Neutrophil (primary cell): ENCODE results near the gene VSTM2B.

Source experiments
- H3K27ac ChIP-seq: fragments of 200-600 bp; sonication (generic); 2 replicates; pipeline ENCODE4 v1.5.1; 2016; ENCODE audit warnings: mild to moderate bottlenecking, moderate library complexity
- H3K27me3 ChIP-seq: fragments of 200-600 bp; sonication (generic); 2 replicates; pipeline ENCODE4 v1.6.0; 2016; ENCODE audit warnings: mild to moderate bottlenecking
- H3K36me3 ChIP-seq: fragments of 200-600 bp; sonication (generic); 2 replicates; pipeline ENCODE4 v1.5.1; 2017
- H3K4me1 ChIP-seq, 2 experiments: fragments of 200-600 bp in 1 of 2; sonication (generic) in 1 of 2; 1 replicate in 1 of 2; 2 replicates in 1 of 2; pipeline versions ENCODE4 v1.5.1 to v1.6.1; 2013 to 2016; ENCODE audit warnings: low read depth in 1 of 2, low read length in 1 of 2, mild to moderate bottlenecking in 1 of 2, moderate library complexity in 1 of 2; ENCODE audit not compliant: control insufficient read depth in 1 of 2, insufficient read depth in 1 of 2
- H3K4me3 ChIP-seq, 2 experiments: fragments of 200-600 bp in 1 of 2; sonication (generic) in 1 of 2; 1 replicate in 1 of 2; 2 replicates in 1 of 2; pipeline ENCODE4 v1.5.1; 2013 to 2016; ENCODE audit warnings: low read depth in 1 of 2, low read length in 1 of 2, mild to moderate bottlenecking in 1 of 2, moderate library complexity in 1 of 2
- H3K9me3 ChIP-seq: fragments of 200-600 bp; sonication (generic); 2 replicates; pipeline ENCODE4 v1.5.1; 2016
- TF ChIP-seq, protein P1 (sequence below): fragments of 200-600 bp; sonication (generic); IDR thresholded peaks from 2 replicates; pipeline ENCODE4 v1.5.1; 2016; ENCODE audit warnings: antibody characterized with exemption

Gene VSTM2B

DNA sequence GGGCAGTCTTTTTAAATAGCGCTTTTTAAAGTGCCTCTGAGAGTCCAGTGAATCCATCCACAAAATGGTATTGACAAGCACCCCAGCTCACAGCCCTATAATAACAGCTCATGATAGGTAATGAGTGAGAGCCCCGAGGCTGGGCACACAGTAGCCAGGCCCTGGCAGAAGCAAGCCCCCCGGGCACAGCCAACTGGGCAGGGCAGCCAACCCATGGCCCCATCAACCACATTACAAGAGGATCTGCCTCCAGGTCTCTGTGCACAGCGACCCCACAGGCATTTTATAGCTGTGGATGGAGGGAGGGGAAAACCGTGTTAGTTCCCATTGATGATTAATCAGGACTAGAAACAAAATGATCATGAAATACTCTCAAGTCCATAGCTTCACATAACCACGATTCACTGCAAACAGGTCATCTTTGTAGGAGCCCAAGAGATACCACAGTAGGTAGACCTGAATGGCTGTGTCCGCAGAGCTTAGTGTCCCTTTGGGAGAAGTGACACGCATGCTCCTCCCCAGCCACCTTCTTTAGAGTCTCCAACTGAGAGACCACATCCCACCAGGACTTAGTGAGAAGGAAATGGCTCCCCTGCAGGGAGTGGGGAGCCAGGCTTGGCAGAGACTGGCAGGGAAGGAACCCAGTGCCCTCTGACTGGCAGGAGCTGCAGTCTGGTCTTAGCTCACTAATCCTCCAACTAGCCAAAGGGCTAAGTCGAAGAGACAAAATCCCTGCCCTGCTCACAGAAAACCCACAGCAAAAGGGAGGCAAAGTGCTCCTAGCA is 4.3 kb upstream of the VSTM2B start:
- Histone ChIP-seq H3K27me3 (peaks cover 67% of the 10 kb centered on the region), H3K36me3 (no peaks in the 10 kb centered on the region), H3K9me3 (no peaks in the 10 kb centered on the region), H3K4me3 (no peak overlapping the region), H3K27ac (no peak overlapping the region), H3K4me1 (no peaks in the 10 kb centered on the region)
- TF ChIP-seq, protein P1, sequence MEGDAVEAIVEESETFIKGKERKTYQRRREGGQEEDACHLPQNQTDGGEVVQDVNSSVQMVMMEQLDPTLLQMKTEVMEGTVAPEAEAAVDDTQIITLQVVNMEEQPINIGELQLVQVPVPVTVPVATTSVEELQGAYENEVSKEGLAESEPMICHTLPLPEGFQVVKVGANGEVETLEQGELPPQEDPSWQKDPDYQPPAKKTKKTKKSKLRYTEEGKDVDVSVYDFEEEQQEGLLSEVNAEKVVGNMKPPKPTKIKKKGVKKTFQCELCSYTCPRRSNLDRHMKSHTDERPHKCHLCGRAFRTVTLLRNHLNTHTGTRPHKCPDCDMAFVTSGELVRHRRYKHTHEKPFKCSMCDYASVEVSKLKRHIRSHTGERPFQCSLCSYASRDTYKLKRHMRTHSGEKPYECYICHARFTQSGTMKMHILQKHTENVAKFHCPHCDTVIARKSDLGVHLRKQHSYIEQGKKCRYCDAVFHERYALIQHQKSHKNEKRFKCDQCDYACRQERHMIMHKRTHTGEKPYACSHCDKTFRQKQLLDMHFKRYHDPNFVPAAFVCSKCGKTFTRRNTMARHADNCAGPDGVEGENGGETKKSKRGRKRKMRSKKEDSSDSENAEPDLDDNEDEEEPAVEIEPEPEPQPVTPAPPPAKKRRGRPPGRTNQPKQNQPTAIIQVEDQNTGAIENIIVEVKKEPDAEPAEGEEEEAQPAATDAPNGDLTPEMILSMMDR = no peak

DNA sequence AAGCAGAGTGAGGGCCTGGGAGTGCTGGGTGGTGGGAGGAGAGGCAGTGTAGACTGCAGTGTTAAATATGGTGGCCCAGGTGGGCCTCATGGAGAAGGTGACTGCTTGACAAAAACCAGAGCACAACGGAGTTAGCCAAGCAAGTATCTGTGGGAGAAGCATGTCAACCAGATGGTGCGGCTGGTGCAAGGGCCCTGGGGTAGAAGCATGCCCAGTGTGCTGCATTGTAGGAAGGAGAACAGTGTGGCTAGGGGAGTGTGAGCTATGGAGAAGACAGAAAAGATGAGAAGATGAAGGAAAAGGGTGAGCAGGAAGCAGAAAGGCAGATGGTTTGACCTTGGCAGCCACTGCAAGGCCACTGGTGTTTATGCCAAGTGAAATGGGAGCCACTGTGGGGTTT is 2.2 kb upstream of the VSTM2B start:
- H3K27me3 ChIP-seq = peaks cover 88% of the 10 kb centered on the region

DNA sequence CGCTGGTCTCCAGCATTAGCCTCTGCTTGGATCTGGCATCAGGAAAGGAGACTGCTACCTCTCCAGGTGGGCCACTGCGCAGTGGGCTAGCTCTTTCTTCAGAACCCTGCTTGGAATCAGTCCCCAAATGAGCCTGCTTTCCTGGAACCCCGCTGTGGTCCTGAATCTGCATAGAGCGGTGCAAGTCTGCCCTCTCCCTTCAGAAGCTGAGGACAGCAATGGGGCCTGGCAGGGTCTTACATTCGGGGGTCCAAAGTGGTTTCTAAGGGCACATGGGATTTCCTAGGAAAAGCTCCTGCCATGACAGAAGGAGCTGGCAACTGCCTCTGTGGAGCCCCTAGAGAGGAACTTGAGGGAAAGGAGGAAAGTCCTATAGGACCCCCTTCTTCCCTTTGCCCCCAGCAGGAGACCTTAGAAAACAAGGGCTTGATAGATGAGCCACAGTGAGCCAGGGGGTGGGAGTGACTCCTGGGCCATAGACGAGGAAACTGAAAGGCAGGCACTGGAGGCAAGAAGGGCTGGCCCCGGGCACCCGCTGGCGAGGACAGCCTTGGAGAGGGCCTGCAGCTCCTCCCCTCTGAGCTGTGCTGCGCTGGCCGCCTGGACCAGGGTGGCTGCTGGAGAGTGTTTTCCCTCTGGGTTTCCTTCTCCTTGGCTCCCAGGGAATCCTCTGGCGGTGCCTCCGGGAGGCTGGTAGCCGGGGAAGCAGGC is 1.4 kb upstream of the VSTM2B start:
- Histone ChIP-seq H3K27me3 (peaks cover 95% of the 10 kb centered on the region), H3K27ac (no peak overlapping the region), H3K9me3 (no peaks in the 10 kb centered on the region), H3K4me3 (no peak overlapping the region), H3K36me3 (no peaks in the 10 kb centered on the region), H3K4me1 (peaks cover 0 to 9% of the 10 kb centered on the region in 2 experiments)
- TF ChIP-seq, protein P1 = no peak

More for the DNA sequence above, 2.2 kb upstream of the VSTM2B start:
- H3K4me3 ChIP-seq = no peak overlapping the region
- no peaks in the 10 kb centered on the region for H3K36me3 ChIP-seq
- H3K9me3 ChIP-seq = no peaks in the 10 kb centered on the region
- H3K4me1 ChIP-seq = peaks cover 0 to 4% of the 10 kb centered on the region in 2 experiments
- H3K27ac ChIP-seq = no peak overlapping the region
- TF ChIP-seq, protein P1 = no peak

DNA sequence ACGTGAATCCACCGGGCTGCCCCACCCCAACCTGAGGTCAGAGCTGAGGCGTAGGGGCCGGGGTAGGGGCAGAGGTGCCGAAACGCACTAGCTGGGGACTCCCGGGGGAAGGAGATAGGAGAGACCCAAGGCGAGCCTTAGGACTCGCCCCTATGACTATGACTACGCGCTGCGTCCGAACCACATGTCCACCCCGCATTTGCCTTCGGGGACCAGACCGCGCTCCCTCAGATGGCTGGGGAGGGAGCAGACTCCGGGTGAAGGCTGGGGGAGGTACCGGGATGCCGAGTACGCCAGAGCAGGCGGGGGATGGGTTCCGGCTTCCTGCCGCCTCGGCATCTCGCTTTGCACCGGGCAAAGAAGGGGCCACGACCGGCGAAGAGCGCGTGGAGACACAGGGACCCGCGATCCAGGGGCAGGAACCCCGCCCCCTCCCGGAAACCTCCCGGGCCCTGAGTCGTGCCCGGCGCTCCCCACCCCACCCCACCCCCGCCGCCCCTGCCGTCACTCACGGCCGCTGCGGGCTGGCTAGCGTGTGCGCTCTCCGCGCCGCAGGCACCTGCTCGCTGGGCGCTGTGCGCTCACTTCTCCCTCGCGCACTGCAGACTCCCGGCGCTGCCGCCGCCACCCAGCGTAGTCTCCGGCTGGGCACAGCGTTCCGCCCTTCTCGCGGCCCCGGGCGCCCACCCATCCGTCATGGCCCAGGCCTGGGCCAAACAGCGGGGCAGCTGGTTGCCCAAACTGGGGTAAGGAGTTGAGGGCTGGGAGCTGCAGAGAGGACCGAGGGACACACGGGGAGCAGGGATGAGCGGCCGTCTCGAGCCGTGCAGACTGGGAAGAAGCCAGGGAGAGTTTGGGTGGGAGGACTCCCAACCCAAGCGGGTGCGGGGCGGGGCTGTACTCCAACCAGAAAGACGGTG is 622 bp upstream of the VSTM2B start:
- Histone ChIP-seq H3K9me3 (no peaks in the 10 kb centered on the region), H3K4me3 (no peak overlapping the region), H3K36me3 (no peaks in the 10 kb centered on the region), H3K27me3 (peaks cover 98% of the 10 kb centered on the region), H3K27ac (no peak overlapping the region), H3K4me1 (peaks cover 0 to 9% of the 10 kb centered on the region in 2 experiments)
- TF ChIP-seq, protein P1 = no peak

DNA sequence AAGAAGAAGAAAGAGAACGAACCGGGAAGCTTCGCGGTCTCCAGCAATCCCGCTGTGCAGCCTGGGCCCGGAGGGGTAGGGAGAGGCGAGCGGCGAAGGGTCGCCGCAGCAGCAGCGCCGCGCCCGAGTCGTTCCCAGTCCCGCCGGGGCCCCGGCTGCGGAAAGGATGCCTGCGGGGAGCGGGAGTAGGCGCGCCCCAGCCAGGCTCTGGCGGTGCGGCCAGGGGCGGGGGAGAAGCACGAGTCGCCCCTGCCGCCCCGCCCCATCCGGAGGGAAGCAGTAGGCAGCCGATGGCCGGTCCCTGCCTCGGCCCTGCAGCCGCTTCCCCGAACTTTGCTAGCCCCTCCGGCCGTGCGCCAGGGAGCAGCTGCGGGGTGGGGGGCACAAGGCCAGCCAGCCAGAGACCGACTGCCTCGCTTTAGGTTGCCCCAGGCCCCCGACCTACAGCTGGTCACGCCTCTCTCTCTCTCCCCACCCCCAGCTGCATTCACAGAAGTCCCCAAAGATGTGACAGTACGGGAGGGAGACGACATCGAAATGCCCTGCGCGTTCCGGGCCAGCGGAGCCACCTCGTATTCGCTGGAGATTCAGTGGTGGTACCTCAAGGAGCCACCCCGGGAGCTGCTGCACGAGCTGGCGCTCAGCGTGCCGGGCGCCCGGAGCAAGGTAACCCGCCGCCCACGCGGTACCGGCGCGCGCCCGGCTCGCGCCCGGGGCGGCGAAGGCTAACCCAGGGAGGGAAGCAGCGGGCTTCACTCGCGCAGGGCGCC is 1.1 kb downstream of the VSTM2B start:
- H3K4me3 ChIP-seq = no peak overlapping the region
- TF ChIP-seq, protein P1 = no peak
- H3K9me3 ChIP-seq = no peaks in the 10 kb centered on the region
- H3K36me3 ChIP-seq = no peaks in the 10 kb centered on the region
- H3K27me3 ChIP-seq = peaks cover 100% of the 10 kb centered on the region
- H3K4me1 ChIP-seq = peaks cover 0 to 9% of the 10 kb centered on the region in 2 experiments
- no peak overlapping the region for H3K27ac ChIP-seq
